Ureter (tissue), 1 donor: ENCODE results near the gene STX7. TPM values are rescaled to one million over a fixed set of nuclear protein-coding genes. Genes with fewer than 3 reads are reported as not detected.

Experiments used
- DNase-seq: peaks from one replicate; pipeline ENCODE4 v3.0.0-alpha.2; 2020; ENCODE audit warnings: low spot score
- total RNA-seq: library from RNA; stranded (reverse); gene quantifications from one replicate; pipeline ENCODE4 v1.2.4, GENCODE V29; 2023
- donor health status: DM: yes; HTN: yes; CAD: no.

STX7 gene
- total RNA-seq, 1 donor from 2014 or later = 71.6 TPM

DNA sequence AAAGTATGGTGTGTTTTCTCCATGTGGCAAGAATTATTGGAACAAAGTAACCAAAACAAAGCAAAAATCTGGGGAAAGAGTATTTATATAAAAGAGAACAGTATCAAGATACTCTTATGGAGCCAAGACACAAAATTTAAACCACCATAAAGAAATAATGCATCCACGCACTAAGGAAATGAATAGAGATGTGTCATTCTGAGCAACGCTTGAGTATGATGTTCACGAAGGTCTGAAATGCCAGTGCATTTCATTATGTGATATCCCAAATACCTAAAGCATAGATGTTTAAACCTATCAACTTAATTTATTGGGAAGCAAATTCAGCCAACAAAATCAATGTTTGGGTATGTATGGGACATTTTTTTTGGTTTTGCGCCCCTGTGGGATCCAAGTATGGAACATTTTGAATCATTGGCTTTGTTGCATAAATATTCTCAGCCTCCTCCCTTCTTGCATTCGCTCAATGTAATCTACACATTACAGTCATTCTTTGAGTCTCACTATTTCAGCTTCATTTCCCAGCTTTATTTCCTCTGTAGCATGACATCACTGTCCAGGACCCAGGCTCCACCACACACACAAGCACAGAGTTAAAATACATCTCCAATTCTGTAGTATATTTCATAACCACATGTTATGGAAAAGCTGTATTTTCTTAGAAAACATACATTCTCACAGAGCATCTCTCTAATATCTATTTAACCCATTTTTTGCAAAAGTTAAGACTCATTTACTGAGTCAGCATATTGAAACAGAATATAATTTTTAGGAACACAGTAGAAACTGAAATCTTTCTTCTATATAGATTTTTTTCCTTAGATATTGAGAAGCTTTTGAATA lies 100.0 kb downstream of the STX7 start:
- DNase-seq = no peak

DNA sequence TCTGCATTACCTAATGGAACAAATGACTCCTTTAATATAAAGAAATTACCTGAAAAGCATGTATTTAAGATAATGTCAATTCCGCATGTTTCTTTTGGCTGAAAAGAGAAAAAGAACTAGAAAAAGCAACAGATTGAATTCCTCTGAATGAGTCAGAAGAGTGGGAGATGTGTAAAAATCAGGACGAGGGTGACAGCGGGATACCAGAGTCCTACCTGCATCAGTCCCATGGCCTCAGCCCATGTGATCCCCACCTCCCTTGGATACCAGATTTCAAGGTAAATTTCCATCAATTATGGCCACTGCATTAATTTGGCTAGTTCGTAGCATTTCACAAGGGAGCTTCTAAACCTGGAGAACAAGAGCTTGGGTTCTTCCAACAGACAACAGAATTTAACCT lies 101.6 kb downstream of the STX7 start:
- no peak for DNase-seq

DNA sequence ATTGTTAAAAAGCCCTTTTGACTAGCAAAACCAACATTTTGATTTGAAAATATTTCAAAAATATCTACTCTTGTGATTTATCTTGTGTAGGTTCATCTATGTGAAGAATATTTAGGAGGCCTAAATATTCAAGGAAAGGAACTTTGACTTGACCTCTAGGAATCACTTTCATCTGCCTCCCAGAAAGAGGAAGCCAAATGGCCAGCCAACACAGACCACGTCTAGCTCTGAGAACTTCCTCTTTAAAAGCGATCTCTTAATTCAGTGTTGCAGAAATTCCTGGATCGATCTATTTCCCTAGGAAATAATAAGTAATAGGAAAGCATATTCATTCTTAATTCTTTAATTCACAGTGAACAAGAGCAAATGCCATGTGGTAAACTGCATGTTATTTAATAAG lies 102.1 kb downstream of the STX7 start:
- no peak for DNase-seq

DNA sequence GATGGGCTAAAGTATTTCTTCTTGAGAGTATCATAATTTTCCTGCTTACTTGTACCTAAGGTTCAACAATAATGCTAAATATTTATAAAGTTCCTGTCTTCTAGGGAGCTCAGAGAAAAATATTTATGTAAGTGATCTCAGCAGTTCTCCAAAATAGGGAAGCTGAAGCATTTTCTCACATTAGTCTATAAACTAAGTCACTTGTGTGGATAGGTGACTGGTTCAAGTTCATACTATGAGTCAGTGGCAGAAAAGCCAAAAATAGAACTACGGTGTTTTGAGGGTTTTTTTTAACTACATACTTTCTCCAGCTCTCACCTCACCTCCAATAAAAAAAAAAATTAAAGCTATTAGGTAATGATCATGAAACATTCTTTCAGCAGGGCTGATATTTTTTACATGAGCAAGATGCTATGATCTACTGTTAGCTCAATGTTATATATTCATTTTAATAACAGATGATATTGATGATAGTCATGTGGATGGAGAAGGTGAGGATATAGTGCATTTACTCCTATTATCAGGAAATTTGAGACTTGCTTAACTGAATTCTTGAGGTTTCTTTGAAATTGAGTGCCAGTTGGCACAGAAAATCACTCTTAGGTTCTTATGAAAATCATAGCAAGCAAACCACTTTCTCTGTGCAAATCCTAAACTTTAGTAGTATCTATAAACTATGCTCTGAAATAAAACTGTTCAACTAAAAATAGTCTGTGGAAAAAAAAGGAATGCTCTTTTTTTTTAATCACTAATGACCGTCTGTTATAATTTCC lies 107.6 kb downstream of the STX7 start:
- no peak for DNase-seq

DNA sequence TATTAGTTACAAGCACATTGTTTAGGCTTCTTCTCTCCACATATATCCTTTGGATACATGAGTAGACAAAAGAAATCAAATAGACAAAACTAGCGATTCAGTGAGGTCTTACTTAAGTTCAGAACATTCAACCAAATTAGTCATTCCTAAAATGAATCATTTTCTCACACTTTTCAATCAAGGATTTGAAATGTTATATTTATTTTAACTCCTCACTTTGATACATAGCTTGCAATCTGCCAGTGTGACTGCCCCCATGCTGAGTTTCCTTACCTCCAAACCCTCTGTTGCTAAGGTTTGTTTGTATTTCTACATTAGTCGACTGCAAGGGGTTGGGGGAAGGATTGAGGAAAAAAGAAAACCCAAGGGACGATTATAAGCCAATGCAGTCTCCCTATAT lies 108.2 kb downstream of the STX7 start:
- DNase-seq = no peak

DNA sequence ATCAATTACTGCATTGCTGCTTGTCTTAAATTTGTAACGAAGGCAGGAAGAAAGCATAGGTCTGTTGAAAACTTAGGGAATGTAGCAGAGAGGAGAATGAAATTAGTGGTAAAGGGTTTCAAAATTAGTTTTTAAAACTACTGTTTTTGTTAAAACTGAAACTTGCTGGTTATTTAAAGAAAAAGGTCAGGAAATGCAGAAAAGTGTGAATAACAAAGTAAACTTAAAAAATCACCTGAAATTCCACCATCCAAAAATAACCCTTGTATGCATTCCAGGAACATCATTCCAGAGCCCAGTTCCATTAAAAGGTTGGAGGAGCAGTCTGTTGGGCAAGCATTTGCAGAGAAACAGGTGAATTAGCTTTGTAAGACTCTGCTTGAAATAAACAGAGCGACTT lies 108.6 kb downstream of the STX7 start:
- DNase-seq = no peak

DNA sequence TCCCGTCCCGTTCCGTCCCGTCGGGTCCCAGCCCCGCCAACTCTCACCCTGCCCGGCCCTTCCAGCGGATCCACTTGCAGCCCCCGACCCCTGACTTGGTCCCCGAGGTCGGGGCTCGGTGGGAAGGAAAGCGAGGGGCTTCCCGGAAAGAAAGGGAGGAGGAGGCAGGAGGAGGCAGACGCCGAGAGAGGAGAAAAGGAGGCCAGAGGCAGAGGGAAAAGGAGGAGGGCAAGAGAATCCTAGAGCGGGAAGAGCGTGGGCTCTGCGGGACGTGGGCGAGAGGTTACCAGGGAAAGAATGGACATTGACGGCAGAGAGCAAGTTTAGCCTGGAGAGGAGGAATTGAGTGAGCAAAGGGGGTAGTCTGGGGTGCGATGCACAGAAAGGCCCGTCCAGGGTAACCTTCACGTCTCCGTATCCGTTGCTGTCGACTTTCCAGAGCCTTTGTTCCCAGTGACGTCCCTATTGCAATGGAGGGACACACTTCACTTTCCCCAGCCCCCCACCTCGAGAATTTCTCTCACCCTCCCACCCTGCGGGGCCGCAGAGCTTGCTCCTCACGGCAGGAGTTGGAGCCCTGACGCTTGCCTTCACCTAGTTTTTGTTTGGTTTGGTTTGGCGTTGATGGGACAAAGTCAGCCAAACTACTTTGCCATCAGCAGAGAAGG lies 111.2 kb downstream of the STX7 start:
- DNase-seq = no peak

DNA sequence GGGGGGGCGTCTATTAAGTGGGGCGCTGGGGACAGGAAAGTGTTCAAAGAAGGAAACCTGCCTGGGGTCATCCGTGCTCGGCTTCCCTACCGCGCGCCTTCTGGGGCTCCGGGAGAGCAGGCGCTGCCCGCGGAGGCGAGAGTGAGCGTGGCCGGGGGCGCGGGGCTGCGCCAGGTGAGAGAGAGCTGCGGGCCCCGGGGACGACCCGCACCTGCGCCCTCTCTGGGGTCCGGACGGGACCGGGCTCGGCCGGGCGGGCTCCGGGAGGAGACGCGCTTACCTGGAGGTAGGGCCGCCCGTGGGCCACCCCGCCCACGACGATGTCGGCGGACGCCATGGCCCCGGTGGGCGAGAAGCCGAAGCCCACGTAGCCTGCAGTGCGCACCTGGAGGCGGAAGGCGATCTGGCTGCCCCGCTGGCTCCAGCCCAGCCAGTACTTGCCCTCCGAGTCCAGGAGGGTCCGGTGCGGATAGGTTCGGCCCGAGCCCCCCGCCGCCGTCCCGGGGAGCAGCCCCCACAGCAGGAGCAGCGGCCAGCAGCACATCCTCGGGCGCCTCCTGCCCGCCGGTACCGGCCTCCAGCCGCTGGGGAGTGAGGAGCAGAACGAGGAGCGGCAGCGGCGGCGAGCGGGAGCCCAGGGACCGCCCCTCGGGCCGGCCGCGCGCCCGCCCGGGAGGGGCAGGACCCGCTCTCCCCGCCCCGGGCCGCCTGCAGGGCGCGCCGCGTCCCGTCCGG lies 111.9 kb downstream of the STX7 start, which contains the start of gene MOXD1:
MOXD1 (minus strand) TSS at position 593 of the 735 bp plus-strand sequence; CDS start at position 544, 49 bp downstream.
- DNase-seq = no peak

DNA sequence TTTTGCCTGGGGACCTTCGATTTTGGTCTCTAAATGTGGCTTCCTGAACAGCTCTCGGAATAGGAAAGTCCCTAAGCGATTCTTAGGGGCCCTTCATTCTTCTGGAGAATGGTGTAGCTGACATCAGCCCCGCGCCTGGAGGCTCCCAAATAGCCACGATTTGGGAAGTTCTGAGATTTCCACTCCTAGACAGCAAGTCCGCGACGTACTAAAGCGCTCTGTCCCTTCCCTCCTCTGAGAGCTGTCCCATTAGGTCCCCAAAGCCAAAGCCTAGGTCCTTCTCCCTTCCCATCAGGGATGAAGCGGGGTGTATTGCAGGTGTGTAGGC lies 112.4 kb downstream of the STX7 start:
- DNase-seq = no peak

DNA sequence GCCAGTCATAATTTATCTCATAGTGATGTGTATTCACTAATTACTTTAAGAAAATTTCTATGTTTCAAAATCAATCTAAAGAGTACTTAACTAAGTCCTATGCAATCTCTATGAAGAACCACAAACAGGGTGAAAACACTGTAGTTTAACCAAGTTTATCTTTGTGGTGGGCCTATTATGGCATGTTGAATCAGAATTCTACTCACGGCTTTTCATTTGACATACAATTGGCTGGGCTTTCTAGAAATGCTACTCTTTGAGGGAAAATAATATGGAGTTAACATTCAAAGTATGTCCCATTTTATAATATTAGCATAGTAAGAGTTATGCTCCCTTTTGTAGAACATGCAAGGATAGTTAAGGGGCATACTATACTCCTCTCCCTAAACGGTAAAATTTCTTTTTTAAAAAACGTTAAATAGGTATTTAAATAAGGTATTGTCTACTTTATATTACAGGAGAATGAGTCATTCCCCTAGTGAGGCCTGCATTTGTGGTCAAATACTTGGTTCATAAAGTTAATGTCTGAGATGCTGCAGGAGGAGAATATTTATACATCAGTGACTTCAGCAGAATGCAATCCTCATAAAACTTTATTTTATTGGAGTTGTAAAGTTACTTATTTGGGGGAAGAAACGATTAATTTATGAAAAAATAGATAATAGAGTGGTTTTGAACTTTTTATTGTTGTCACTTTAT lies 113.4 kb downstream of the STX7 start:
- DNase-seq = no peak

Other genes with a start within 250 kb of the STX7 start
- gene MOXD1, start 111.6 kb downstream of the STX7 start, total RNA-seq = 13.8 TPM
- not detected for gene TAAR9, start 25.2 kb upstream of the STX7 start, total RNA-seq
- not detected for gene TAAR8, start 39.6 kb upstream of the STX7 start, total RNA-seq
- gene TAAR6, start 57.2 kb upstream of the STX7 start, total RNA-seq = not detected
- not detected for gene TAAR5, start 76.6 kb upstream of the STX7 start, total RNA-seq
- gene TAAR2, start 111.2 kb upstream of the STX7 start, total RNA-seq = not detected
- gene TAAR1, start 146.1 kb upstream of the STX7 start, total RNA-seq = not detected
- gene VNN1, start 200.9 kb upstream of the STX7 start, total RNA-seq = 0.23 TPM
- gene VNN2, start 244.8 kb upstream of the STX7 start, total RNA-seq = 2.2 TPM